ENCODE measurements around the gene MYL7.

Gene MYL7

DNA sequence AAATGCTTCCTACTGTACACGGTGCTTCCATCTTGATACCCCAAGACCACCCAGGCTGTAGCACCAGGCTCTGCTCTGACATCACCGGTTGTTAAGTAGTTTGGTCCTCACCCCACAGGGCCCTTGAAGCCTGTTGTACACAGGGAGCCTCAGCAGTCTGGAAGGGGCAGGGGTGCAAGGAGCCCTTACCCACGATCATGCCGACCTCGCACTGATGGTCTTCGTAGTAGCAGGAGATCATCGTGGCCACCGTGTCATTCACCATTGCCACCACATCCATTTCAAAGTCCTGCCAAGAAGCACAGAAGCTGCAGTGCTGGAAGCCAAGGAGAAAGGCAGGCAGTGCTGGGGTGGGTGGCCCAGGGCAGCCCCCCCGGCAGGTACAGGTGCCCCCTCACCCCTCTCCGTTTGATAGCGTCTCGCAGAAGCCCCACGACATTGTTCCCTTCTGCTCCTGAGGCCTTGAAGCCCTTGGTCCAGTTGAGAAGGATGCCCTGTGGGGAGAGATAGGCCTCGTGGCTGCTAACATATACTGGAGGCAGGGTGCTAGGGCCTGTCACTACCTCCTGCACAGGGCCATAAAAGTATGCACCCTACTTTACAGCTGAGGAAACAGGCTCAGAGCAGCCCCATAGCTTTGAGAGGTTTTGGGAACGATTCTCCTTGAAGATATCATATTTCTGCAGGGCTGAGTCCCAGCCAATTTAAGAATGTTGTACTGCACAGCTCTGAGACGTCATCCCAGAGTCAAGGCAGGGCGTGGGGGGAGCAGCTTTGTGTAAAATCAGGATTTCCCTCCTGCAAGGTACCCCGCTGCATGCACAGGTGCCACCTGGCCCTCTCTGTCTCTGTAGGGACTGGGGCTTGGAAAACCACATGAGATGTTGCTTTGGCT is 8.7 kb upstream of the MYL7 start:
- DNase-seq = no peak

DNA sequence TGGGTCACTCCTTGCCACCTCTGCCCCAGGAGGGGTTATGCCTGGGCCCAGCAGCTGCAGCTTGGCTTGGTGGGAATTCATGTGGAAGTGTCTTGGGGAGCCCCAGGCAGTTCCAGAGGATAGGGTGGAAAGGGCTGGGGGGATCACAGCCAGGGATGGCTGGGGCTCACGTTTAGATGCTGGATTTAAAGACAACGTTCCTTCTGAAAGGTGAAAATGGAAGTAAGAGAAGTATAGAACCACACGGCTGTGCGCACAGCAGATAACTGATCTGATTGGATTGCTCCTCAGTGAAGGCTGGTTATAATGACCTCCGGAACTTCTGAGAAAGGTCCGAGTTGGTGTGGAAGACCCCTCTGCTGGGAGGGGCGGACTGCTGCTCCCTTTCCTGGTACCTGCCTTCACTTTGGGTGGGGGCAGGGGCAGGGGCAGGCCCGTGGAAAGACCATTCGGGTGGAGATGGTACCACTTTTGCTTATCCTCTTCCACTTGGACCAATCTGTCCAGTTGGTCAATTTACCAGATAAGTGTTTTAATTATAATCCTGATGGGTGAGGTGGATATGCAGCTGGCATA is 7.9 kb upstream of the MYL7 start:
- no peak for DNase-seq

- DNase-seq = no peak
Measured at GRCh38 chr7:44148166-44148565, 7.0 kb upstream of the MYL7 start.

GRCh38 chr7:44147026-44147991 is 6.2 kb upstream of the MYL7 start:
- no peak for DNase-seq

DNA sequence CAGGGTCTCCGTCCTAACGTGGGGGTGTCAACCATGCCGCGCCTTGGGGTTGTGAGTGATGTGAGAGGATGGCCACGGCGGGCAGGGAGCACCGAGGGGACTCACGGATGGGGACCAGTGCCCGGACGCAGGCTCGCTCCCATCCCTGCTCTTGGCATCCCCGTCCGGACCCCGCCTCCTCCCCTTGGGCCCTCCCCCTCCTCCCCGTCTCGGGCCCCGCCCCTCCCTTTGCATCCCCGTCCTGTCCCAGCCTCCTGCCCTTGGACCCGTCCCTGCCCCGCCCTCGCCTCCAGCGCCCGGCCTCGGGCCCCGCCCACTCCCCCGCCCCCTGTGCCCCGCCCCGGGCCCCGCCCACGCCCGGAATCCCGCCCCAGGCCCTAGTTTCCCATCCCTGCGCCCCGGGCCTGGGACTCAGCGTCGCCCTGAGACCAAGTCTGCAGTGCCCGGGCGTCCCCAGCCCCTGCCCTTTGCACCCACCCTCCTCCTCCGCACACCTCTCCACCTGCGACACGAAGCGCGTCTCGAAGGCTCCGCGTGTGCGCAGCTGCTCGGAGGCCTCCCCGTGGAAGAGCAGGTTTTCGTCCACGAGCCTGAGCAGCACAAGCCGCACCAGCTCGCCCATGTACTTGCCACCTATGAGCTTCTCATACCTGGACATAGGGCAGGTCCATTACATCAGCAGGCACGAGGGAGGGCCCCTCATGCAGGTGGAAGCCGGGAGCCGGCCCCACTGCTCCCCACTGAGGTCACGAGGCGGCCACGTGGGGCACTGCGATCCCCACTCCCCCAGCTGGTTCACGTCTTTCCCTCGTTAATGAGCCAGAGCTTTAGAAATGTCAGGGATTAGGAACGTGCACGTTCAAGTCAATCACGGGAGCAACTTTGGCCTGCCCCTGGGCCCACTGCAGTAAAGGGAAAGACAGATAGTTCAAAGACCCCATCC is 5.1 kb upstream of the MYL7 start:
- DNase-seq = peak; percentile 69

DNA sequence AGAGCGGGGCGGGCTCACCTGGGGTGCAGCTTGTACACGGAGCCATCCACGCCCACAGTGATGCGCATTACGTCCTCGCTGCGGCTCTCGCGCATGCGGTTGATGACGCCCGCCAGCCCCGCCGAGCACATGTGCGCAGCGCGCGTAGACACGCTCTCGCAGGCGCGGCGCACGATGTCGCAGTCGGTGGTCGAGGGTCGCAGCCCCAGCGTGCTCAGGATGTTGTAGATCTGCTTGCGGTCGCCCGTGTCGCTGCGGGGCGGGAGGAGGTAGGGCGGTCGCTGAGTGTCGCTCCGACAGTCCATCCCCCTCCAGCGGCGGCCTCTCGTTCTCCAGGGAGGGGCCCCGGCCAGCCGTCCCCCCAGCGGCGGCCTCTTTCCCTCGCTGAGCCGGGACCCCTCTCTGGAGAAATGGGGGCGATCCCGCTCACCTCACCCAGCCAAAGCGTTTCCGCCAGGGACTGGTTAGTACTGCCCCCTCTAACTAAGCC is 4.4 kb upstream of the MYL7 start:
- peak; percentile 19 for DNase-seq

GRCh38 chr7:44144968-44145478 is 3.9 kb upstream of the MYL7 start:
- no peak for DNase-seq

DNA sequence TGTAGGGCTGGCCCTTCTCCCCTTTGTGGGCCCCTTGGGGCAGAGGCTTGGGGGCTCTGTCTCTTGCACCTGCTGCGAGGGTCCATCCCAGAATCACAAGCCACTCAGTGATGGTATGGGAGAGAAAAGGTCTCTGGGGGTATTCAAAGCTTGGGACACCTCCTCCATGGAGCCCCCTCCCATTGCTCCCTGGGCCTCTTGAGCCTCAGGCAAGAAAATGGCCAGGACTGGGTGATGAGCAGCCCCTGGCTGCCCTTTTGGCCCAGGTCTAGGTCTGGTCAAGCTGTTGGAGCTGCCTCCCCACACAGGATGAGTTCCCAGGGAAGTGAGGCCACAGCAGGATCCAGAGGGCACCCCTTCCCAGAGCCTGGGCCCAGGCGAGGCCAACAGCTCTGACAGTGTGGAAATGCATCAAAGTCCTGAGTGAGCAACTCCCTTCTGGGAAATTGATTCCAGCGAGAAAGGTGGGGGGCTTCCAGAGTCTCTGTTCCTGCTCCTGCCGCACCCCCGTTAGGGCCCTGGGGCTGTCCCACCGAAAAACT is 3.4 kb upstream of the MYL7 start:
- no peak for DNase-seq

- no peak for DNase-seq
Measured at GRCh38 chr7:44143646-44144250, 2.6 kb upstream of the MYL7 start.

GRCh38 chr7:44142028-44142427 is 896 bp upstream of the MYL7 start:
- no peak for DNase-seq

GRCh38 chr7:44140341-44140740 is 791 bp downstream of the MYL7 start:
- no peak for DNase-seq

GRCh38 chr7:44139311-44140010 is 1.7 kb downstream of the MYL7 start:
- DNase-seq = no peak

GRCh38 chr7:44138698-44139097 is 2.4 kb downstream of the MYL7 start:
- no peak for DNase-seq

DNA sequence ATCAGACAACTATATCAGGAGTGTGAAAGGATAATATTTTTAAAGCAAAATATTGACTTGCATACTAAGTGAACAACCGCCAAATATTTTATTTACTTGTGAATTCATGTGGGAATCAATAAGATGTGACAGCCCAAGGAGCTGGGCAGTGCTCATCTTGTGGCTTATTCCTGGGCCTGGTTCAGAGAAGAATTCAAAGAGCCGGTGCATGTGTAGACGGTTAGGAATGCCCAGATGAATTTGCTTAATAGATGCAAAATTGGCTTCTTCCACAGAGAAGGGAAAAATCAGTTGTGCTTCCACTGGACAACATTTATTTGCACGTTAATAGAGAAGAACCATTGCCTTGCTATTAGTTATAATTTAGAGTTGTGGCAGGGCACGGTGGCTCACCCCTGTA is 4.4 kb downstream of the MYL7 start:
- no peak for DNase-seq

DNA sequence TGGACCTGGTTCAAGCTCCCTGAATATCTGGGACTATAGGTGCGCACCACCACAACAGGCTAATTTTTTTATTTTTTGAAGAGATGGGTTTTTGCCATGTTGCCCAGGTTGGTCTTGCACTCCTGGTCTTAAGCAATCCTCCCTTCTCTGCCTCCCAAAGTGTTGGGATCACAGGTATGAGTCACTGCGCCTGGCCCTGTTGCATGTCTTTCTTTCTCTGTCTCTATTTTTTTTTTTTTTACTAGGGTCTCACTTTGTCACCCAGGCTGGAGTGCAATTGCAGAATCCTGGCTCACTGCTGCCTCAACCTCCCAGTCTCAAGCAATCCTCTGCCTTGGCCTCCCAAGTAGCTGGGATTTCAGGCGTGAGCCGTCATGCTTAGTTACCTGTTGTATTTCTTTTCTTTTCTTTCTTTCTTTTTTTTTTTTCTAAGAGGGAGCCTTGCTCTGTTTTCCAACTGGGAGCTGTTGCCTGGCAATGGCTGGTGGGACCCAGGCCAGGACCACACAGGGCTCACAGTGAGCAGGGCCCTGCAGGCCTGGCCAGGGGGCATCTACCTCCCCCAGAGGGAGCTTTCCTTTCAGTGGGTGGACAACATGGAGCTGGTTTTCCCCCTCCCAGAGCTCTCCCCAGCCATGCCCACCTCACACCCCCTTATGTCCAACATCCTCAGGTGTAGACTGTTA is 6.0 kb downstream of the MYL7 start:
- no peak for DNase-seq

DNA sequence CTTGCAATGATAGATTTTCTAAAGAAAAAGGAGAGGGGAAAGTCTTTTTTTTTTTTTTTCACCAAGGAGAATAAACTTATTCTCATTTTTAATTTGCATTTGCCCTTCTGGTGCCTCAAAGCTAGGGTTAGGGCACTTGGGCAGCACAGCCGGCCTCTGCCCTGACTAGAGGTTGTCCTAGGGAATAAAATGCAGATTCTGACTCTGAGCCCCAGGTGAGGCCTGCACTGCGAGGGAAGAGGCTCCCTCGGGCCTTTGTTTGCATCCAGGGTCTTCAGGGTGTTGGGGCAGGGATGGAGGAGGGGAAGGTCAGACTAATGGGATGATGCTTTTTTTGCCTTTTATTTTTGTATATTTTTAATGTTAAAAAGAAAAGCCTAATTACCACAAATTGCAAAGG is 7.8 kb downstream of the MYL7 start:
- no peak for DNase-seq

GRCh38 chr7:44132039-44132438 is 9.1 kb downstream of the MYL7 start:
- DNase-seq = no peak

GRCh38 chr7:44131173-44132029 is 9.7 kb downstream of the MYL7 start:
- DNase-seq = no peak

All from fibroblast of skin of right quadriceps (primary cell).